ENCODE results near the gene IL12A.

IL12A gene

GRCh38 chr3:159950156-159950898, 38.3 kb upstream of the IL12A start:
- H3K27ac ChIP-seq: no peak overlapping the region
- no peak for DNase-seq (ENCODE audit: low spot score)
- no peak overlapping the region for H3K4me3 ChIP-seq
- TF ChIP-seq CTCF (IDR thresholded peaks at IDR 0.05): no peak

GRCh38 chr3:159951540-159951939, 37.1 kb upstream of the IL12A start:
- TF ChIP-seq CTCF (IDR thresholded peaks at IDR 0.05): no peak
- Histone ChIP-seq H3K27ac (no peak overlapping the region), H3K4me3 (no peak overlapping the region)
- DNase-seq (ENCODE audit: low spot score): no peak

GRCh38 chr3:159953325-159954085, 35.1 kb upstream of the IL12A start:
- H3K4me3 ChIP-seq: no peak overlapping the region
- no peak for TF ChIP-seq CTCF (IDR thresholded peaks at IDR 0.05)
- H3K27ac ChIP-seq: no peak overlapping the region
- DNase-seq (ENCODE audit: low spot score): no peak

- no peak for DNase-seq (ENCODE audit: low spot score)
Observed at GRCh38 chr3:159960188-159961148, 28.2 kb upstream of the IL12A start.

GRCh38 chr3:159964166-159964973, 24.3 kb upstream of the IL12A start:
- TF ChIP-seq CTCF (IDR thresholded peaks at IDR 0.05): no peak
- Histone ChIP-seq H3K27ac (no peak overlapping the region), H3K4me3 (no peak overlapping the region)
- DNase-seq (ENCODE audit: low spot score): no peak

More at GRCh38 chr3:159960188-159961148, 28.2 kb upstream of the IL12A start:
- Histone ChIP-seq H3K27ac (no peak overlapping the region), H3K4me3 (no peak overlapping the region)
- no peak for TF ChIP-seq CTCF (IDR thresholded peaks at IDR 0.05)

GRCh38 chr3:159971311-159971710, 17.3 kb upstream of the IL12A start:
- DNase-seq (ENCODE audit: low spot score): no peak

More at GRCh38 chr3:159971311-159971710, 17.3 kb upstream of the IL12A start:
- no peak overlapping the region for H3K4me3 ChIP-seq
- TF ChIP-seq CTCF (IDR thresholded peaks at IDR 0.05): no peak
- H3K27ac ChIP-seq: no peak overlapping the region
